Activated CD4-positive, alpha-beta T cell treated with anti-CD3 and anti-CD28 coated beads, Interleukin-2, amount 10 ng/mL, durations not matched to agents 7 days and 5 days (primary cell): ENCODE results near the gene HS3ST6. TPM values are rescaled to one million over a fixed set of nuclear protein-coding genes. Genes with fewer than 3 reads are reported as not detected.
"Not testable (repeated sequence)": the region's sequence is repeated elsewhere in the genome, so short reads cannot be mapped to it uniquely, and the experiment has no call there.

Experiments
- CTCF ChIA-PET: fragments of 350-600 bp; sonication (Branson Sonifier 250); formaldehyde crosslinking; loops from one replicate; lab custom pipeline; 2021; ENCODE audit warnings: antibody characterized with exemption; lab: Charles Lee
- POLR2A ChIA-PET: fragments of 350-600 bp; sonication (Branson Sonifier 250); formaldehyde crosslinking; loops from one replicate; lab custom pipeline; 2021; ENCODE audit warnings: antibody characterized with exemption; lab: Charles Lee
- DNase-seq: peaks from one replicate; pipeline ENCODE4 v3.0.0-alpha.2; 2020
- H3K27ac Mint-ChIP-seq: one replicate; pipeline ENCODE4 v1.8.0; 2021; ENCODE audit warnings: mild to moderate bottlenecking, moderate library complexity, mixed read lengths
- H3K27me3 Mint-ChIP-seq: one replicate; pipeline ENCODE4 v1.8.0; 2021; ENCODE audit warnings: mixed read lengths
- H3K36me3 Mint-ChIP-seq: one replicate; pipeline ENCODE4 v1.8.0; 2021; ENCODE audit warnings: low read depth, mixed read lengths
- H3K4me1 Mint-ChIP-seq: one replicate; pipeline ENCODE4 v1.8.0; 2021; ENCODE audit warnings: mixed read lengths
- H3K4me3 Mint-ChIP-seq: one replicate; pipeline ENCODE4 v1.8.0; 2021; ENCODE audit warnings: mild to moderate bottlenecking, moderate library complexity, mixed read lengths
- H3K9me3 Mint-ChIP-seq: one replicate; pipeline ENCODE4 v1.8.0; 2021; ENCODE audit warnings: mixed read lengths
- total RNA-seq, 2 experiments: library from RNA; stranded (reverse); gene quantifications; one replicate each; pipeline ENCODE4 v1.2.3, GENCODE V29; 2021

The HS3ST6 gene
- total RNA-seq, 2 experiments from 2014 or later, result not detected

GRCh38 chr16:1942810-1943726, 24.9 kb upstream of the HS3ST6 start, which contains the start of gene MSRB1:
Gene MSRB1, minus strand, starts transcription at chr16:1943199. Its CDS starts 43 bp downstream, at chr16:1943156.
- CTCF ChIA-PET, result interaction anchor here (0.8 to 1.5 kb wide), 4 partner anchors 22 to 238 kb away, joined by 3 to 7 read pairs (median 3); partner anchors contain the start of genes NOXO1 and RPS2
- POLR2A ChIA-PET, result no interaction called here
- Mint-ChIP-seq H3K9me3 (no peaks in the 10 kb centered on the region), H3K27ac (peak within 1 kb of the TSS; percentile 82), H3K36me3 (no peaks in the 10 kb centered on the region), H3K4me3 (peak within 1 kb of the TSS; percentile 82), H3K27me3 (no peaks in the 10 kb centered on the region), H3K4me1 (peaks cover 24% of the 10 kb centered on the region)
- peak; percentile 100 for DNase-seq

- ChIA-PET POLR2A (no interaction called here), CTCF (interaction anchor here (0.8 kb wide), 2 partner anchors 10 to 26 kb away, joined by 3 read pairs; no protein-coding TSS in a partner anchor)
- Mint-ChIP-seq H3K9me3 (no peaks in the 10 kb centered on the region), H3K4me1 (peaks cover 24% of the 10 kb centered on the region), H3K4me3 (peak overlapping the region; percentile 82), H3K36me3 (peaks cover 2% of the 10 kb centered on the region), H3K27me3 (no peaks in the 10 kb centered on the region), H3K27ac (peak overlapping the region; percentile 66)
- no peak for DNase-seq
Observed at GRCh38 chr16:1942047-1942809, 24.0 kb upstream of the HS3ST6 start.

- Mint-ChIP-seq H3K27me3 (no peaks in the 10 kb centered on the region), H3K36me3 (peaks cover 6% of the 10 kb centered on the region), H3K9me3 (no peaks in the 10 kb centered on the region), H3K4me1 (peaks cover 24% of the 10 kb centered on the region), H3K4me3 (peak overlapping the region; percentile 82), H3K27ac (peak overlapping the region; percentile 17)
- DNase-seq, result no peak
- CTCF ChIA-PET, result interaction anchor here (0.8 kb wide), 1 partner anchor 9 kb away, joined by 3 read pairs; no protein-coding TSS in a partner anchor
- POLR2A ChIA-PET, result no interaction called here
Observed at GRCh38 chr16:1941162-1942046, 23.2 kb upstream of the HS3ST6 start.

GRCh38 chr16:1940273-1941161, 22.3 kb upstream of the HS3ST6 start:
- Mint-ChIP-seq H3K4me3 (no peak overlapping the region), H3K9me3 (no peaks in the 10 kb centered on the region), H3K36me3 (peaks cover 6% of the 10 kb centered on the region), H3K27ac (no peak overlapping the region), H3K27me3 (no peaks in the 10 kb centered on the region), H3K4me1 (peaks cover 24% of the 10 kb centered on the region)
- ChIA-PET POLR2A (no interaction called here), CTCF (interaction anchor here (0.5 to 0.6 kb wide), 3 partner anchors 14 to 324 kb away, joined by 3 read pairs; partner anchors contain the start of gene RPL3L)
- DNase-seq, result no peak

GRCh38 chr16:1939833-1940232, 21.6 kb upstream of the HS3ST6 start:
- H3K27me3 Mint-ChIP-seq, POLR2A ChIA-PET: not testable (repeated sequence)
- CTCF ChIA-PET, result interaction anchor here (0.6 kb wide), 2 partner anchors 15 to 323 kb away, joined by 3 read pairs; partner anchors contain the start of gene RPL3L

GRCh38 chr16:1938910-1939309, 20.7 kb upstream of the HS3ST6 start:
- H3K36me3 Mint-ChIP-seq, result peaks cover 6% of the 10 kb centered on the region
- no peak overlapping the region for H3K4me3 Mint-ChIP-seq
- ChIA-PET CTCF (no interaction called here), POLR2A (no interaction called here)
- peaks cover 17% of the 10 kb centered on the region for H3K4me1 Mint-ChIP-seq
- DNase-seq, result no peak
- no peaks in the 10 kb centered on the region for H3K27me3 Mint-ChIP-seq
- peak overlapping the region; percentile 41 for H3K27ac Mint-ChIP-seq
- H3K9me3 Mint-ChIP-seq, result no peaks in the 10 kb centered on the region

More at GRCh38 chr16:1939833-1940232, 21.6 kb upstream of the HS3ST6 start:
- not testable (repeated sequence) for H3K27ac Mint-ChIP-seq, DNase-seq, H3K36me3 Mint-ChIP-seq, H3K9me3 Mint-ChIP-seq, H3K4me3 Mint-ChIP-seq
- H3K4me1 Mint-ChIP-seq, result peaks cover 24% of the 10 kb centered on the region

- Mint-ChIP-seq H3K9me3 (no peaks in the 10 kb centered on the region), H3K27me3 (no peaks in the 10 kb centered on the region), H3K4me1 (peaks cover 13% of the 10 kb centered on the region), H3K36me3 (peaks cover 6% of the 10 kb centered on the region), H3K4me3 (no peak overlapping the region), H3K27ac (no peak overlapping the region)
- ChIA-PET CTCF (interaction anchor here (0.9 kb wide), 1 partner anchor 13 kb away, joined by 3 read pairs; no protein-coding TSS in a partner anchor), POLR2A (no interaction called here)
- no peak for DNase-seq
Observed at GRCh38 chr16:1938316-1938715, 20.1 kb upstream of the HS3ST6 start.

- Mint-ChIP-seq H3K9me3 (no peaks in the 10 kb centered on the region), H3K4me3 (no peak overlapping the region), H3K4me1 (peaks cover 8% of the 10 kb centered on the region), H3K27me3 (no peaks in the 10 kb centered on the region), H3K27ac (no peak overlapping the region), H3K36me3 (peaks cover 6% of the 10 kb centered on the region)
- CTCF ChIA-PET, result interaction anchor here (0.8 kb wide), 1 partner anchor 14 kb away, joined by 3 read pairs; no protein-coding TSS in a partner anchor
- no peak for DNase-seq
- POLR2A ChIA-PET, result interaction anchor here (0.6 kb wide), 1 partner anchor 498 kb away, joined by 3 read pairs; no protein-coding TSS in a partner anchor
Observed at GRCh38 chr16:1936945-1937479, 18.8 kb upstream of the HS3ST6 start.

GRCh38 chr16:1933097-1933661, 15.0 kb upstream of the HS3ST6 start:
- H3K27me3 Mint-ChIP-seq, result no peaks in the 10 kb centered on the region
- H3K36me3 Mint-ChIP-seq, result peaks cover 6% of the 10 kb centered on the region
- H3K4me3 Mint-ChIP-seq, result no peak overlapping the region
- ChIA-PET CTCF (interaction anchor here (0.6 kb wide), 1 partner anchor 1310 kb away, joined by 3 read pairs; no protein-coding TSS in a partner anchor), POLR2A (no interaction called here)
- no peaks in the 10 kb centered on the region for H3K9me3 Mint-ChIP-seq
- no peak overlapping the region for H3K27ac Mint-ChIP-seq
- DNase-seq, result no peak
- peaks cover 2% of the 10 kb centered on the region for H3K4me1 Mint-ChIP-seq

GRCh38 chr16:1932050-1933028, 14.1 kb upstream of the HS3ST6 start:
- DNase-seq, result no peak
- Mint-ChIP-seq H3K9me3 (no peaks in the 10 kb centered on the region), H3K4me1 (peaks cover 4% of the 10 kb centered on the region), H3K27me3 (no peaks in the 10 kb centered on the region), H3K36me3 (peaks cover 4% of the 10 kb centered on the region), H3K4me3 (no peak overlapping the region), H3K27ac (no peak overlapping the region)
- POLR2A ChIA-PET, result no interaction called here
- CTCF ChIA-PET, result interaction anchor here (0.5 to 0.8 kb wide), 3 partner anchors 9 to 1309 kb away, joined by 3 read pairs; no protein-coding TSS in a partner anchor
